ENCODE measurements around the gene ITPA. TPM values are rescaled to one million over a fixed set of nuclear protein-coding genes. Genes with fewer than 3 reads are reported as not detected.
A peak's percentile ranks its signal among the peaks of the same experiment; 100 is the strongest.
"Not testable (repeated sequence)": the region's sequence is repeated elsewhere in the genome, so short reads cannot be mapped to it uniquely, and the experiment has no call there.

The ITPA gene
- total and polyA plus RNA-seq, 2 of the 4 experiments (the other 2 are of a cell fraction), result 32.4 to 49.0 TPM

GRCh38 chr20:3215359-3215917 lies 6.1 kb downstream of the ITPA start:
- Histone ChIP-seq H3K36me3 (ENCODE audit: control insufficient read depth, insufficient read depth, low read length) (peaks cover 22% of the 10 kb centered on the region), H3K79me1 (ENCODE audit: low read depth in 1 of 2, low read length in 2 of 2) (peaks cover 8 to 43% of the 10 kb centered on the region in 2 experiments; a peak in 3 of 4 replicates), H2AFZ (replicated peaks; ENCODE audit: low read length, poor library complexity) (peak overlapping the region; percentile 21)
- H3K18ac ChIP-seq (ENCODE audit: low read depth, low read length); in situ Hi-C loops (cut with MboI; ENCODE audit: low sequenced_read_pairs); H3K56ac ChIP-seq (ENCODE audit: extremely low read depth, insufficient read depth, low read length); H4K20me1 ChIP-seq (ENCODE audit: insufficient read depth, low read length); H2BK5ac ChIP-seq (ENCODE audit: low read depth, low read length, poor library complexity, severe bottlenecking); H3K14ac ChIP-seq (replicated peaks; ENCODE audit: low read depth, low read length); H4K8ac ChIP-seq (ENCODE audit: low read depth in 2 of 2, low read length in 2 of 2); H4K5ac ChIP-seq (ENCODE audit: low read depth, low read length); H4K91ac ChIP-seq (ENCODE audit: insufficient read depth, low read depth, low read length); BruUV-seq (replicated peaks); H3K27ac ChIP-seq (ENCODE audit: insufficient read depth, low read length); H3K9me1 ChIP-seq (ENCODE audit: insufficient read depth, low read length); H3K4me1 ChIP-seq (ENCODE audit: control insufficient read depth, insufficient read depth, low read length); DNase-seq; H2BK15ac ChIP-seq (ENCODE audit: low read depth, low read length); H3K9ac ChIP-seq (ENCODE audit: low read depth, low read length); POLR2A ChIA-PET (ENCODE audit: unreplicated experiment); H3K27me3 ChIP-seq (ENCODE audit: control insufficient read depth, insufficient read depth, low read length); H2BK20ac ChIP-seq (ENCODE audit: low read depth, low read length); CTCF ChIA-PET; H2AK9ac ChIP-seq (replicated peaks; ENCODE audit: low read depth, low read length, poor library complexity); H3K23ac ChIP-seq (ENCODE audit: low read depth, low read length); H3K4ac ChIP-seq (ENCODE audit: low read depth, low read length); H3K4me3 ChIP-seq (ENCODE audit: insufficient read depth, low read depth, low read length); H3K4me2 ChIP-seq (ENCODE audit: low read depth, low read length); H2AK5ac ChIP-seq (ENCODE audit: low read depth, low read length); dilution Hi-C loops (cut with HindIII; ENCODE audit: low sequenced_read_pairs, unreplicated experiment); ATAC-seq (ENCODE audit: low read depth); H3K9me3 ChIP-seq (ENCODE audit: control insufficient read depth, insufficient read depth, low read length); H2BK120ac ChIP-seq (ENCODE audit: low read depth, low read length): not testable (repeated sequence)
- intact Hi-C loops (cut with micrococcal nuclease), result loop anchor here (10.0 kb wide), 1 partner anchor 259 kb away; the partner anchor contains the start of gene ATRN
- WGBS, 2 experiments (ENCODE audit: extremely low coverage in 2 of 2, insufficient read length in 1 of 2), result no CpG with 5 or more reads among the region's 7 CpGs

All from IMR-90 (cell line).